GM21367 (cell line): ENCODE results near the gene ZSCAN4.

ENCODE experiments used
- ATAC-seq: cut with Tn5 transposase; IDR thresholded peaks from one replicate; pipeline ENCODE4 v1.9.1; 2021; ENCODE audit not compliant: unreplicated experiment

The ZSCAN4 gene

DNA sequence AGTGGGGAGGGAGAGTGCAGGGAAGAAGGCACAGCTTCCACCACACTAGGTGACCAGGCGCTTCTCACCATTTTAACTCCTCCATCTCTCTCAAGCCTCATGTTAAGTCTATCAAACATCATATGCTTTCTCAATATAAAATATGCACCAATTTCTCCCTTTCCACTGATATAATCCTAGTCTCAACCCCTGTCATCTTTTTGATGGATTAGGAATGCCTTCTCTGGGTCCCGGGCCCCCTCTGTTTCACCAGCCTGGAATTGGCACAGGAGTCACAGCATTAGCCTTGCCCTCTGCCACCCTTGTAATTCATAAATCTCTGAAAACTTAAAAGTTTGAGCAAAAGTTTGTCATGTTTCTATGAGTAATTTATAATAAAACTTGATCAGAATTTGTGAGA is at the start of gene ZSCAN4:
Gene ZSCAN4 (plus strand): TSS at position 301 of the 400 bp plus-strand sequence. CDS start 7,211 bp downstream, outside the sequence.
- ATAC-seq = no peak

GRCh38 chr19:57620673-57621348 is 47.9 kb upstream of the ZSCAN4 start:
- ATAC-seq = no peak

DNA sequence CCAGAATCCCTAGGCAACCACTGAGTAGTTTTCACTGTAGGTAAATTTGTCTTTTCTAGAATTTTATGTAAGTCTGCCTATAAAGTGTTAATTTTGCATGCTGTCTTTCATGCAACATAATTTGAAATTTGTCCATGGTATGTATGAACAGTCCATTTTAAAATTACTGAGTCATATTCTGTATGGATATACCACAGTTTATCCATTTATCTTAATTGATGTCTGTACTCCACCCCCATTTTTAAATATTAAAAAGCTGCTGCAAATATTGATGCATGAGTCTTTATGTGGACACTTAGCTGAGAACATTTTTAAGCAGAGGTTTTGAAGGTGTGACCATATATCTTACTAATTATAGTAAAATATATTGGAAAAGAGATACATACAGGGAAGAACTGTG is 45.6 kb upstream of the ZSCAN4 start:
- ATAC-seq = no peak

- peak; percentile 79 for ATAC-seq
Measured at GRCh38 chr19:57632987-57633831, 35.5 kb upstream of the ZSCAN4 start, which contains the start of gene ZNF211. TSS of gene ZNF211 (plus strand) at chr19:57633168. CDS start at chr19:57633347, 179 bp downstream.

- no peak for ATAC-seq
Measured at GRCh38 chr19:57633832-57634131, 35.0 kb upstream of the ZSCAN4 start.

- ATAC-seq = no peak
Measured at GRCh38 chr19:57637379-57637778, 31.4 kb upstream of the ZSCAN4 start.

DNA sequence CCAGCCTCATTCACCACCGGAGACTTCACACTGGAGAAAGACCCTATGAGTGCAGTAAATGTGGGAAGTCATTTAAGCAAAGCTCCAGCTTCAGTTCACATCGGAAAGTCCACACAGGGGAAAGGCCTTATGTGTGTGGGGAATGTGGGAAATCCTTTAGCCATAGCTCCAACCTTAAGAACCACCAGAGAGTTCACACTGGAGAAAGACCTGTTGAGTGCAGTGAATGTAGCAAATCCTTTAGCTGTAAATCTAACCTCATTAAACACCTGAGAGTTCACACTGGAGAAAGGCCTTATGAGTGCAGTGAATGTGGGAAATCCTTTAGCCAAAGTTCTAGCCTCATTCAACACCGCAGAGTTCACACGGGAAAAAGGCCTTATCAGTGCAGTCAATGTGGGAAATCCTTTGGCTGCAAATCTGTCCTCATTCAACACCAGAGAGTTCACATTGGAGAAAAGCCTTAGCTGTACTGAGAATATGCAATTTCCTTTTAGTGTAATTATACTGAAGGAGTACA is 27.0 kb upstream of the ZSCAN4 start:
- ATAC-seq = no peak

DNA sequence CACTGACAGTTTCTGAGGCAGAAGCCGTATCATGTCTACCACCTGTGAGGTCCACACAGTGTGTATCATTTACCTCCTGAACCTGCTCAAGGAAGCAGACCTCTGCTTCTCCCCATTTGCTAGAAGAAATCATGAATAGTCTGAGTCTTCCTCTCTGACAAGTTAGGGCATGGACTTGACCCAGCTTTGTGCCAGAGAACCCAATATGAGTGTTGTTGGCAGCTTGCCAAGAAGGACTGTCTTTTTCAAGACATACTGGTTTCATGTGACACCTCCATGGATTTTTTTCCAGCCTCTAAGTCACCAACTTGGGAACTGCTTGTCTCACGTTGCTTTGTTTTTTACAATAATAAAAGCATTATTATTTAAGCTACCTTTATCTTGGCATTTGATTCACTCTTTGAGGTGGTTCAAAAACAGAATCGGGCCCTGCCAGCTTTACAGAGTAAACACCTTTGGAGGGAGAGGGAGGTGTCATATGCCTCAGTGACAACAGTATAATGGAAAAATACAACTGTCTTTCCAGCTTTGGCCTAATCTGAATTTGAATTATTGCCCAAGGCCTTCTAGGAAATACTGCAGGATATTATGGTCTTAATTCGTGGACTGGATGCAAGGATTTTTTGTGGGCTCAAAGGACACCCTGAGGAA is 26.2 kb upstream of the ZSCAN4 start:
- no peak for ATAC-seq

DNA sequence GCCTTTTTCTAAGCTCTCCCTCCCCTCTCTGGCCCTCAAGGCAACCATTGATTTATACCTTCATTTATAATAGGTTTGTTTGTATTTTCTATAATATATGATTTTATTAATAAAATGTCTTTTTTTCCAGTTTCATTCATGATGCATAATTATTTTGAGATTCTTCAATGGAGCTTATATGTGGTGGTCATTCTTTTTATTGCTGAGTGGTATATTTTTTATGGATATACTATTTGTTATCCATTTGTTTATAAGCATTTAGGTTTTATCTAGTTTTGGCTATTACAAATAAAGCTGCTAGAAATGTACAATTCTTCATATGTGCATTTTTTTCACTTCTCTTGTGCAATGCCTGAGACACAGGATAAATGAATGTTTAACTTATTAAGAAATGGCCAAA is 25.0 kb upstream of the ZSCAN4 start:
- no peak for ATAC-seq

DNA sequence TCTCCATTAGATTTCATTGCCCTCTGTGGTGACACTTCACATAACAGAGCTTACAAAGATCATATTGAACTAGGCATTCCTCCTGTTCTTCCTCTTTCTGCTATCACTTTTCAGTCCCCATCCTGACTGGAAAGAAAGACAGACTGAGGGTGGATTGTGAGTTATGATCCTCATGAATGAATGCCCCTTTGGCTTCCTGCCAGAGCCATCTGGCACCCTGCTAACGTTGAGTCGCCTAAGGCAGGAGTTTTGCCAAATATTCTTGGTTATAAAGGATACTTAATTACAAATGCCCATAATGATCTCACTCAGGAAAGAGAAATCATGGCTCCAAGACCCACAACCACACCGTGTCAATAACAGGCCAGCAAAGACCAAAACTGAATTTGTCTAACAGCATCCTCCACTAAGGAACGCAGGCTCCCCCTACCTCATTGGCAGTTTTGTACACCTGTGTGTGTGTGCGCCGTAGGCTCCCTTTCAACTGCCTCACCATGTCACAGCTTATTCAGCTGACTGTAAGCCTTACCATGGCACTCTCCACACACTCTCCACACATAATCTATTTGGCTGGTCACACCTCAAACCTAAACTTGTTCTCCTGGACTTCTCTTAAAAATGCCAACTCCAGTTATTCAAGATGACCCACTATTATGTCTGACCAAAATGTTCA is 20.3 kb upstream of the ZSCAN4 start:
- no peak for ATAC-seq

GRCh38 chr19:57651654-57651996 is 17.1 kb upstream of the ZSCAN4 start:
- no peak for ATAC-seq

GRCh38 chr19:57653689-57654088 is 15.0 kb upstream of the ZSCAN4 start:
- no peak for ATAC-seq

GRCh38 chr19:57655443-57655842 is 13.3 kb upstream of the ZSCAN4 start:
- no peak for ATAC-seq

DNA sequence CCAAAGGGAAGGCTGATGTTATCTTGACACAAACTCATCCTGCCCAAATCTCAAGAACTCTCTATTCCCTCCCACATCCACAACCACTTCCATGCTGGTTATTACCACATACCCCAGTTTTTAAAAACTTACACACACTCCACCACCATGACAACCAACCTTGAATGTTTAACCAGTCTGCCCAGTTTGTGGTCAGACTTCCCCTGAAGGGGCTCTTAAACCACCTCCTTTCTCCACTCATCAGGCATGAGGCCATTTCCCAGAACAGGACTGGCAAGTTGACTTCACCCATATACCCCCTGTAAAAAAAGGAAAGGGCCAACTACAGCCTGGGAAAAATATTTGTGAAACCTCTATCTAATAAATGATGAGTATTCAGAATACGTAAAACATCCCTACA is 12.4 kb upstream of the ZSCAN4 start:
- ATAC-seq = no peak

DNA sequence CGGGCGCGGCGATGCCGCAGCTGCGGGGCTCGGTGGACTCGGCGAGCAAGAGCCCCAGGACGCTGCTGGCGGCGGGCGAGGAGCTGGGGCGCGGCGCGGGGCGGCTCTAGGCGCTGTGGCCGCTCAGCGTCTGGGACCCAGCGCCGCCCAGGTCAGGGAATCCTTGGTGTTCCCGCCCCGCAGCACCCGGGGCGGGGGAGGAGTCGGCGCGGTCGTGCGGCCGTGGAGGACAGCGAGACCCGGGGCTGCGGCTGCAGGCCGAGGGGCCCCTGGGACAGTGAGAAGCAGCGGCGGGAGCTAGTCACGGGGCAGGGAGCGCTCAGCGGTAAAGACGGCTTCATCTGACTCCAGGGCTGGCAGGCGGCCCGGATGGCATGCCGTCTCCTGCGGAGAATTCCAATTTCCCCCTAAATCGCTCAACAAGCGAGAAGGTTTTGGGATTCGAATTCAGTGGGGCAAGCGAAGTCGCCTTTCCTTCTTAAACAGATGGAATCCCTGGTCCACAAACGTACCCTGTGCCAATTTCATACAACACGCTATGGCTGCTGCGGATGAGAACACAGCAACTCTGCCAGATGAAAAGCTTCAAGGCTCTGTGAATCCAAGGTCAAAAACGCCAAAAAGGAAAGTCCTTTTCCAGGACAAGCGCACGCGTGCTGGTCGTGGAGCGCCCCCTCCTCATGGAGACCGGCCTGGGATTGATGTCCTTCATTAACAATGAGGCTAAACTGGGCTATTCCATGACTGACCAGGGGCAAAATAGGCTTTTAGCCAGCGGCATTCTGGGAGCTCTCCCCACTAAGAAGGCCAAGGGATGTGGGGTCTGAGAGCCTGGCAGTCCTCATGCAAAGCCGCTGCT is 4.2 kb upstream of the ZSCAN4 start:
- no peak for ATAC-seq

- ATAC-seq = no peak
Measured at GRCh38 chr19:57665261-57665806, 3.4 kb upstream of the ZSCAN4 start.

GRCh38 chr19:57667228-57667627 is 1.5 kb upstream of the ZSCAN4 start:
- no peak for ATAC-seq

DNA sequence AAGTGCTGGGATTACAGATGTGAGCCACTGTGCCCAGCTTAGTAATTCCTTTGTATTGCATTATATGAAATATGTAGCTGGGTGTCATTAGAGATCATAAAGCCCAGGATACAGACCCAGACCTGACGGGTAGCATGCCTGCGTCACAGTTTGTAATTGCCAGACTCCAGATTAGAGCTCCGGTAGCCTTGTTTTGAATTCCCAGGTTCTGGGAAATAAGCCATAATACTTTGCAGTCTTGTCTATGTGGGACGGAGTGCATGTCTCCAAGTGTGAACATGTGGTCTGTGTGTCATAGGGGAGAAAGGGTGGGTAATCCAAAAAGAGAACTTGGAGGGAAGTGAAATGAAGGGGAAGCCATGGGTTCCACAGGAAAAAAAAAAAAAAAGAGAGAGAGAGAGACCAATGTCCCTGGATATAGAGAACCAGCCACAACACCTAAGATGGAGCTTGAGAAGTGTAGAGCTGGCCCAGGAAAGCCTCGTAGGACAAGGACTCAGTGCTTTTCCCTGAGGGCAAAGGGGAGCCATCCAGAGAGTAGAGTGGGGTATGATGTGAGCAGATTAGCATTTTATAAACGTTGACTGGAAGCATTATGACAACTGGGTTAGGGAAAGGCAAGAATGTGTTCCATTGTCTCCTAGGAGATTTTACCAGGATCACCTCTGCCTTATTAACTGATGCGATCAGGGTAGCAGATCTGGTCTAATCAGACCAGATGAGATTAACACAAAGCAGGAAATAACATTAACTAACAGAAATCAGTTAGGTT is 2.6 kb downstream of the ZSCAN4 start:
- ATAC-seq = no peak

GRCh38 chr19:57672466-57672865 is 3.7 kb downstream of the ZSCAN4 start:
- no peak for ATAC-seq
